ENCODE data around the gene MYO15A.

DNA sequence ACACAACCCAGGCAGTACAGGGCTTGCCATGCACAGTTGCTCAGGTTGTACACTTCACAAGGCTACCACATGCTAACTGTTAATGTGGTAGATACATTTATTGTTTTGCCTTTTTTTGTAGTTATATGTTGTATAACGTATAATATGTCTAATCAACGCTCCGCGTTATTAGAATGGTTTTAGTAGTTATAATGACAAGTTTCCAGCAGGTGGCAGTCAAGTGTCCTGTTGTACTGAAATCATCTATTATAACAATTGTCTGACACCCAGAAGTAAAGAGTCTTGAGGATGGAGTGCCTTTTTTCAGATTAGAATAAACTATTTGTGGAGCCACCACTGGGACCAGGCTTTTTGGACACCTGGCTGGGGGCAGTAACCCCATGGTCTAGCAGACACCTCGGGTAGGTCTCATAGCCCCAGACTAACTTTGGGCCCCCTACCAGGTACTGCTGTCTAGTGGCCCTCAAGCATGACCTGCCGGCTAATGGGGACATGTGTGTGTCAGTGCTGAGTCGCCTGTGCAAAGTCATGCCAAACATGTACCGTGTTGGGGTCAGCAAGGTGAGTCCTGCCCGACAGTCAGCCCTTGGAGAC, 32.8 kb downstream of the MYO15A start:
- TF ChIP-seq, protein P1, sequence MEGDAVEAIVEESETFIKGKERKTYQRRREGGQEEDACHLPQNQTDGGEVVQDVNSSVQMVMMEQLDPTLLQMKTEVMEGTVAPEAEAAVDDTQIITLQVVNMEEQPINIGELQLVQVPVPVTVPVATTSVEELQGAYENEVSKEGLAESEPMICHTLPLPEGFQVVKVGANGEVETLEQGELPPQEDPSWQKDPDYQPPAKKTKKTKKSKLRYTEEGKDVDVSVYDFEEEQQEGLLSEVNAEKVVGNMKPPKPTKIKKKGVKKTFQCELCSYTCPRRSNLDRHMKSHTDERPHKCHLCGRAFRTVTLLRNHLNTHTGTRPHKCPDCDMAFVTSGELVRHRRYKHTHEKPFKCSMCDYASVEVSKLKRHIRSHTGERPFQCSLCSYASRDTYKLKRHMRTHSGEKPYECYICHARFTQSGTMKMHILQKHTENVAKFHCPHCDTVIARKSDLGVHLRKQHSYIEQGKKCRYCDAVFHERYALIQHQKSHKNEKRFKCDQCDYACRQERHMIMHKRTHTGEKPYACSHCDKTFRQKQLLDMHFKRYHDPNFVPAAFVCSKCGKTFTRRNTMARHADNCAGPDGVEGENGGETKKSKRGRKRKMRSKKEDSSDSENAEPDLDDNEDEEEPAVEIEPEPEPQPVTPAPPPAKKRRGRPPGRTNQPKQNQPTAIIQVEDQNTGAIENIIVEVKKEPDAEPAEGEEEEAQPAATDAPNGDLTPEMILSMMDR (conservative IDR thresholded peaks at IDR 0.05; ENCODE audit: low read length), result peak; percentile 77
- no peak for TF ChIP-seq EZH2phosphoT487 (IDR thresholded peaks at IDR 0.05; ENCODE audit: borderline replicate concordance)

All from Loucy (cell line).